ENCODE results near the gene AVL9.

DNA sequence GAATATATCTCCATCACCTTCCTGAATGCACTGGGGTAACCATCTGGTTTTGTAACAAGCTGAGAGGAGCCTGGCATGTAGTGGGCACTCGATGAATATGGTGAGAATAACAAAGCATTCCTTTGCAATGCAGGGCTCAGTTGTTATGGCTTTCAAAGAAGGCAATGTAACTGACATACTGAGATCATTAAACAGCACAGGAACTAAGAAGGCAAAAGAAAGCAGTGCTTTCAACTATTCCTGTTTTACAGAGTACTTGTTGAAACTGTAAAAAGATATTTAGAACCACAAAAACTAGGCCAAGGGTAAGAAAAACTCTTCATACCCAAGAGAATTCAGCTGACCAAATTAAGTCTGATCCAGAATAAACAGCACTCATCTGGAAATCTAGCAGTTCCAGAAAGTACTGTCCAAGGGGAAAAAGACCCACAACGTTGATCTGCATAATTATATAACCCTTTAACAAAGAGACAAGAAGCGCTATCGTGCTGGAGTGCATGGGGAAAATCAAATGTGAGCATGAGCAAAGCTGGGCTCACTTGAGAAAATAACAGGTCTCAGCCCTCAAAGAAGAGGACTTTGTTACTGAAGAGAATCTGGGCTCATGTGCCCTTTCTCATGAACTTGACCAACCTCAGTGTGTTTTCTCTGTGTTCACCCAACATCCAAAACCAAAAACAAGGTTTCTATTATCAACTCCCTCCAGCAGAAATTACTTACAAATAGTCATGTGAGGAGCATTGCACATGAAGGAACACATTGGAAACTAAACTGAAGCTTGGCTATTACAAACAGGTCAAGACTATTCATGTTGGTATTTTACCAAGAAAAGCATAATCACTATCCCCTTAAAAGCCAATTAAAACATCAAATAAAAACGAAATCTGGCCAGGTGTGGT, 116.2 kb downstream of the AVL9 start:
- TF ChIP-seq, protein P1, sequence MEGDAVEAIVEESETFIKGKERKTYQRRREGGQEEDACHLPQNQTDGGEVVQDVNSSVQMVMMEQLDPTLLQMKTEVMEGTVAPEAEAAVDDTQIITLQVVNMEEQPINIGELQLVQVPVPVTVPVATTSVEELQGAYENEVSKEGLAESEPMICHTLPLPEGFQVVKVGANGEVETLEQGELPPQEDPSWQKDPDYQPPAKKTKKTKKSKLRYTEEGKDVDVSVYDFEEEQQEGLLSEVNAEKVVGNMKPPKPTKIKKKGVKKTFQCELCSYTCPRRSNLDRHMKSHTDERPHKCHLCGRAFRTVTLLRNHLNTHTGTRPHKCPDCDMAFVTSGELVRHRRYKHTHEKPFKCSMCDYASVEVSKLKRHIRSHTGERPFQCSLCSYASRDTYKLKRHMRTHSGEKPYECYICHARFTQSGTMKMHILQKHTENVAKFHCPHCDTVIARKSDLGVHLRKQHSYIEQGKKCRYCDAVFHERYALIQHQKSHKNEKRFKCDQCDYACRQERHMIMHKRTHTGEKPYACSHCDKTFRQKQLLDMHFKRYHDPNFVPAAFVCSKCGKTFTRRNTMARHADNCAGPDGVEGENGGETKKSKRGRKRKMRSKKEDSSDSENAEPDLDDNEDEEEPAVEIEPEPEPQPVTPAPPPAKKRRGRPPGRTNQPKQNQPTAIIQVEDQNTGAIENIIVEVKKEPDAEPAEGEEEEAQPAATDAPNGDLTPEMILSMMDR (IDR thresholded peaks at IDR 0.05; ENCODE audit: poor library complexity), result no peak
- no peak for TF ChIP-seq EZH2phosphoT487 (IDR thresholded peaks at IDR 0.05; ENCODE audit: low read depth, severe bottlenecking, unreplicated experiment)

All from hepatocyte (in vitro differentiated cells).